ENCODE measurements around the gene TRAF2. TPM values are rescaled to one million over a fixed set of nuclear protein-coding genes. Genes with fewer than 3 reads are reported as not detected.
"Not testable (repeated sequence)": the region's sequence is repeated elsewhere in the genome, so short reads cannot be mapped to it uniquely, and the experiment has no call there.

Gene TRAF2
- total RNA-seq, 1 donor from 2014 or later, result 14.7 TPM

- no peak for DNase-seq (ENCODE audit: low read depth in 2 of 2)
Measured at GRCh38 chr9:136857166-136857565, 29.1 kb upstream of the TRAF2 start.

GRCh38 chr9:136857581-136858412 lies 28.5 kb upstream of the TRAF2 start:
- DNase-seq (ENCODE audit: low read depth in 2 of 2), result no peak

- no peak for DNase-seq (ENCODE audit: low read depth in 2 of 2)
Measured at GRCh38 chr9:136858452-136858843, 27.9 kb upstream of the TRAF2 start.

- no peak for DNase-seq (ENCODE audit: low read depth in 2 of 2)
Measured at GRCh38 chr9:136858844-136859757, 27.2 kb upstream of the TRAF2 start.

GRCh38 chr9:136860529-136860928 lies 25.8 kb upstream of the TRAF2 start:
- DNase-seq (ENCODE audit: low read depth in 2 of 2), result no peak

DNA sequence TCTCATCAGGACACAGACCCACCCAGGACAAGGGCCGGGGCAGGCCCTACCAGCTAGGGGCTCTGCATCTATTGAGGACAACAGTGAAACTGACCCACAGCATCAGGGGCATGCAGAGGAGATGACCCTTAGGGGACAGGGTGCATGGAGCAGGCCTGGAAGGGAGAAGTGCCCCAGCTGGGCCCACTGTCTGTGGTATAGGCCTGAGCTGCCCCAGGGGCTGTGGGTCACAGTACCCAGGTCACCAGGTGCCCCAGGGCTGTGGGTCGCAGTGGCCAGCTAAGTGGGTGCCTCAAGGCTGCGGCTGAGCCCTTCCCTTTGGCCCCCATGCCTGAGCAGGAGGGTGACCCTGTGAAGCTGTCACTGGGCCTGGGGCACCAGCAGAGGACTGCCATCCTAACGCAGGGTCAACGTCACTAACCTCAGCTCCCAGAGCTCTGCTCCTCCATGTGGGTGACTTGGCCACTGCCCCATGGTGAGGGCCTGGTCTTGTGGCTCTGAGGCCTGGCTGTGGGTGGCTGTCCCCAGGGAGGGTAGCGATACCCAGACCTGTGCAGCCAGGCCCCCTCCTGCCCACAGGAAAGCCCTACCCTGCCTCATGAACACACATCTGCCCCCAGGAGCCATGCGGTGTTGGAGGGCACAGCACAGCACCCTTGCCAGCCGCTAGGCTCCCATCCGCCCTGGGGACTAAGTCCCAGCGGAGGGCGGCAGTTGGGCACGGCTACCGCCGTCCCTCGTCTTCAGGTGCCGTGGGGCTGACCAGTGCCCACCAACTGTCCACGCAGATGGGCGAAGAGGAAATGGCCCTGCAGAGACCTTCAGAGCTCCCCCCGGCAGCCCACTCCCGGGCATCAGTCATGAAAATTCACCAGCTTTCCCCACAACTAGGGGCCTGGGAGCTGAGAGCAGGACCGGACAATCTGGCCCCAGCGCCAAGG lies 25.1 kb upstream of the TRAF2 start:
- DNase-seq (ENCODE audit: low read depth in 2 of 2), result no peak

- no peak for DNase-seq (ENCODE audit: low read depth in 2 of 2)
Measured at GRCh38 chr9:136861874-136862457, 24.4 kb upstream of the TRAF2 start.

- no peak for DNase-seq (ENCODE audit: low read depth in 2 of 2)
Measured at GRCh38 chr9:136862849-136863622, 23.3 kb upstream of the TRAF2 start.

DNA sequence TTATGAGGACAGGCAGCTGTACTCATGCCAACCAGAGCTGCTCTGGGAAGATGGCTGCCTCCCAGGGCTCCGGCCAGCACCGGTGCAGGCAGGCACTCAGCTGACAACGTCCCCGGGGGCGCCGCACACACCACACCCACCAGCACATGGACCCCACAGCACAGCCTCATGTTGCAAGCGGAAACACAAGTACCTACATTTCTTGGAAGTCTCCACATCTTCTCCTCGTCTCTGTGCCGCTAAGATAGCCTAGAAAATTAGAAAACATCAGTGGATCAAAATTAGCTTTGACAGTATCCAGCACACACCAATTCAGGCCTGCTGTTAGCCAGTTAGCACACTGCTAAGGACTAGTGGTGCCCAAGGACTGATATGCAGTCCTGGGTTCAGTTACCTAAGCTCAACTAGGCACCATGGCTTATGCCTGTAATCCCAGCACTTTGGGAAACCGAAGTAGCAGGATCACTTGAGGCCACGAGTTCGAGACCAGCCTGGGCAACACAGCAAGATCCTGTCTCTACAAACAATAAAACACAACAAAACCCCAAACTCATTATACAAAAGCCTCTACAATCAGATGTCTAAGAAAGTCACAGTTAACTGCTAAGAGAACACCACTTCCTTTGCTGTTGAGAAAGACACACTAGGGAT lies 22.6 kb upstream of the TRAF2 start:
- DNase-seq (ENCODE audit: low read depth in 2 of 2), result no peak

DNA sequence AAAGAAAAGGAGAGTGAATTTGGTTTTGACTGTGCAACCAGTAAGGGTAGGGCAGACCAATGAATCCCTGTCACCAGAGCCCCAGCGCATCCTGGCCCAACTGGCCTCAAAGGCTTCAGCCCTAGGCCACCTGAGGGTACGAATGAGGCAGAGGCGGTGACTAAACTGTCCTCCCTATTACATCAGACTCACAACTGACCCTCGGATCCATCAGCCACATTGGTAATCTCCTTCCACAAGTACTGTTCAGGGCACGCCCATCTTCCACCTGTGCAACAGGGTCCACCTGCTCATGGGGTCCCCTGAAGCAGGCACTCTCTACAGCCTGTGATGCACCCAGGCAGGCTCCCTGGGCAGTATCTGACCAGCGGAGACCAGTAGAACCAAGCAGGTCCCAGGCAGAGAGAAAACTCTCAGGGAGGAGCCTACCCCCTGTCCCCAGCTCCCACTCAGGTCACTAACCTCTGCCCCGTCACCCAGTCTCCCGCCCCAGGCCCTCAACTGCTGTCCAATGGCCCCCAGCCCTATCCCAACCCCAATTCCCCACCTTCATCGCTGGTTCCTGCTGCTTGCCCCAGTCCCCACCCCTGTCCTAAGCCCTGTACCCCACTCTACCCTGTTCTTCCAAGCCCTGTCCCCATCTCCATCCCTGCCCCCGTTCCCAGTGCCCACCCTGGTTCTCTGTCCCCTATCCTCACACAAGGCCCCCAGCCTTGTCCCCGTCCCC lies 21.1 kb upstream of the TRAF2 start:
- no peak for DNase-seq (ENCODE audit: low read depth in 2 of 2)

DNA sequence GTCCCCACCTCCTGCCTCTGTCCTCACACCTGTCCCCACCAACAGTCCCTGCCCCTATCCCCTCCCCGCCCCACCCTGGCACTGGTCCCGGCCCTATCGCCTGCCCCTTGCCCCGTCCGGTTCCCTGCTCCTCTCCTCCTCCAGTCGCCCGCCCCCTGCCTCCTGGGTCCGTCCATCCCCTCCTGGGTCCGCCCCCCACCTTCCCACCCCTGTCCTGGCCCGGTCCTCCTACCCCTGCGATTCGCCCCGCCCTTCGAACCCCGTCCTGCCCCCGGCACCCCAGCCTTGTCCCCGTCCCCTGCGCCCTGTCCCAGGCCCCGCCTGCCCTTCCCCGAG lies 20.6 kb upstream of the TRAF2 start:
- no peak for DNase-seq (ENCODE audit: low read depth in 2 of 2)

- not testable (repeated sequence) for DNase-seq (ENCODE audit: low read depth in 2 of 2)
Measured at GRCh38 chr9:136866898-136867421, 19.4 kb upstream of the TRAF2 start.

DNA sequence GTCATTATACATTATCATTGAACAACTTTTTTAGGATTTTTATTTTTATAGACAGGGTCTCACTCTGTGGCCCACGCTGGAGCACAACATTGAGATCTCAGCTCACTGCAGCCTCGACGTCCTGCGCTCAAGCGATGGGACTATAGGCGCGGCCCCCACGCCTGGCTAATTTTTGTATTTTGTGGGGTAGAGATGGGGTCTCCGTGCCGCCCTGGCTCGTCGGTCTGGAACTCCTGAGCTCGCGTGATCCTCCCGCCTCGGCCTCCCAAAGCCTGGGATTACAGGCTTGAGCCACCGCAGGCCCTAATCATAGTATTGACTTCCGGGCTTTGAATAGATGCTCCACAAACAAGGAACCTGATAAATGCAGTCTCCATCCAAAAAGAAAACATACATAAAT lies 18.8 kb upstream of the TRAF2 start:
- DNase-seq (ENCODE audit: low read depth in 2 of 2), result no peak

DNA sequence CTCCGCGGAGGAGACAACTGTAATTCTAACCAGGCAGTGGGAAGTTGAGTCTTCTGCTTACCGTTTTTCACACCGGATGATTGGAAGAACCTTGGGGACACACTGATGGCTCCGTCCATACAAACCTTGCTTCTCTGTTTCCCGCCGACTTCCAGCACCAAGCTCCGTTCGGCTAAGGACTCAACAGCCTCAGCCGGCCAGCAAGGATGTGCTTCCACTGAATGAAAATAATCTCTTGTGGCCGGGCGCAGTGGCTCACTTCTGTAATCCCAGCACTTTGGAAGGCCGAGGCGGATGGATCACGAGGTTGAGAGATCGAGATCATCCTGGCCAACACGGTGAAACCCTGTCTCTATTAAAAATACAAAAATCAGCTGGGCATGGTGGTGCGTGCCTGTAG lies 18.4 kb upstream of the TRAF2 start:
- no peak for DNase-seq (ENCODE audit: low read depth in 2 of 2)

DNA sequence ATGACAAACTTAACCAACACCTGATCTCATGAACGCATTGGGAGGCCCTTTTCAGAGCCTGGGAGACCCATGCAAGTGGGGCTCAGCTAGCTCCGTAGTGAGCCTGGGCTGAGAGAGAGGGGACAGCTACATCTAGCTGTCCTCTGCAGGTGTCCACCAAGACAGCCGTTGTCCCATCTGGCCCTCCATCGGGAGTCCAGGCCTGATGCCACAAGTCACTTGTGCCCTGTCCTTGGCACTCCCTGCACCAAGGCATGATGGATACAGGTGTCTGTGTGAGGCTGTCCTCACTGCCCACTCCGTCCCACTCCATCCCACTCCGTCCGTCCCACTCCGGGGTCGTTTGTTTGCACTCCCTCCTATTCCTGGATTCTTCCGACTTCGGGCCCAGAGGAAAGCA lies 17.7 kb upstream of the TRAF2 start:
- no peak for DNase-seq (ENCODE audit: low read depth in 2 of 2)

DNA sequence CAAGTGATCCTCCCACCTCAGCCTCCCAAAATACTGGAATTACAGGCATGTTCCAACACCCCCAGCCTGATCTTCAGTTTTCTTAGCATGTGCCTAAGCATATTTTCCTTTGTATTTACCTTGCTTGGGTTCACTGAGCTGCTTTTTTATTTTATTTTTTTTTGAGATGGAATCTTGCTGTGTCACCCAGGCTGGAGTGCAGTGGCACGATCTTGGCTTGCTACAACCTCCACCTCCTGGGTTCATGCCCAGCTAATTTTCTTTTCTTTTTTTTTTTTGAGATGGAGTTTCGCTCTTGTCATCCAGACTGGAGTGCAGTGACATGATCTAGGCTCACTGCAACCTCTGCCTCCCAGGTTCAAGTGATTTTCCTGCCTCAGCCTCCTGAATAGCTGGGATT lies 16.7 kb upstream of the TRAF2 start:
- DNase-seq (ENCODE audit: low read depth in 2 of 2), result not testable (repeated sequence)

DNA sequence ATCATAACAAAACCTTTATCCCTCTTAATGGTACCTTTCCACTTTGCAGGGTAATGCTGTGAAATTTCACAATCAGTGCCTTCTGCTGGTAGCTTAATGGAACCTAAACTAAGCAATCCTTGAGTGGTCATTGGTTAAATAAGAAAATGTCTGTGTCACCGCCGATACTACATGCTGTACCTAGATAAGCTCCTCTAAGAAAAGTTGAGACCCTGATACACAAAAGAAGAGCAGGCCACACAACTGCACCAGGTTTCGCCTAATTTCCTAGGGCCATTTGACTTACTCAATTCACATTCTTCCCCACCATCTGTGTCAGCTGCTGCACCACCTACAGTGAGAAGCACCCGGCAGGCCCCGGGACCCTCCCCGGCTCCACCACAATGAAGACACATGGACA lies 11.2 kb upstream of the TRAF2 start:
- DNase-seq (ENCODE audit: low read depth in 2 of 2), result no peak

DNA sequence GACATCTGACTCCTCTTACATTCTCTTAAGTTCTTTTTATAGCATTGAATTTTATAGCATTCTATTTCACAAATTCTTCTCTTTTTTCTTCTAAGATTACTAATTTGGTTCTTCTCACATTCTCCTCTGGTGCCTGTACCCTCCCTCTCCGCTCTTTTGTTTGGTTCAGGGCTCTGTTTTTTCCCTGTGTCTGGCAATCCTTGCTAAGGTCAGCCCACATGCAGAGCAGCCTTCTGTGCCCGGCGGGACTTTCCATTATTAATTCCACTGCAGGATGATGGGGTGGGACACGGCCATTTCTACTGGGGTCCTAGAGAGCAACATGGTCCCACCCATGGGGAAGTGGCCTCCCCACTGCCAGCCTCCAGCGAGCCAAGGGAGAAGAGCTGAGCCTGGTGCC lies 9.8 kb upstream of the TRAF2 start:
- DNase-seq (ENCODE audit: low read depth in 2 of 2), result no peak

GRCh38 chr9:136880651-136881050 lies 5.7 kb upstream of the TRAF2 start:
- no peak for DNase-seq (ENCODE audit: low read depth in 2 of 2)
